ENCODE results near the gene G0S2. TPM values are rescaled to one million over a fixed set of nuclear protein-coding genes. Genes with fewer than 3 reads are reported as not detected.

G0S2 gene
- total and polyA plus RNA-seq, 8 donors = 10.6 to 89.1 (median 36.7) TPM

- intact Hi-C loops (cut with DNase I) = loop anchor here in 1 of 2 donors (5.0 kb wide), 1 partner anchor 50 kb away; no protein-coding TSS in a partner anchor
- Histone ChIP-seq H3K4me1 (peaks cover 3 to 22% of the 10 kb centered on the region in 2 donors), H3K27me3 (no peaks in the 10 kb centered on the region), H3K9me3 (no peaks in the 10 kb centered on the region), H3K4me3 (no peak overlapping the region), H3K36me3 (peaks cover 0 to 60% of the 10 kb centered on the region in 2 donors), H3K27ac (peak overlapping the region in 1 of 2 donors; percentile 51)
- ATAC-seq = peak; percentile 57
- TF ChIP-seq CTCF (IDR thresholded peaks at IDR 0.05) = no peak
- DNase-seq = no peak
These were observed 48.0 kb upstream of the G0S2 start for GRCh38 chr1:209627027-209627731.

GRCh38 chr1:209627732-209628196 is 47.4 kb upstream of the G0S2 start:
- H3K4me3 ChIP-seq = no peak overlapping the region
- peaks cover 3 to 22% of the 10 kb centered on the region in 2 donors for H3K4me1 ChIP-seq
- peak; percentile 95 for TF ChIP-seq CTCF (IDR thresholded peaks at IDR 0.05)
- ATAC-seq (peak; percentile 84), DNase-seq (peak in 3 of 4 donors; percentile 73 to 93 (median 78))
- intact Hi-C loops (cut with DNase I) = loop anchor here in 1 of 2 donors (5.0 kb wide), 1 partner anchor 50 kb away; no protein-coding TSS in a partner anchor
- H3K9me3 ChIP-seq = no peaks in the 10 kb centered on the region
- no peak overlapping the region for H3K27ac ChIP-seq
- H3K36me3 ChIP-seq = peaks cover 0 to 59% of the 10 kb centered on the region in 2 donors
- no peaks in the 10 kb centered on the region for H3K27me3 ChIP-seq

GRCh38 chr1:209628618-209629299 is 46.5 kb upstream of the G0S2 start:
- no peaks in the 10 kb centered on the region for H3K27me3 ChIP-seq
- peaks cover 0 to 52% of the 10 kb centered on the region in 2 donors for H3K36me3 ChIP-seq
- no peak for TF ChIP-seq CTCF (IDR thresholded peaks at IDR 0.05)
- no peak overlapping the region for H3K27ac ChIP-seq
- ATAC-seq = no peak
- no peak overlapping the region for H3K4me3 ChIP-seq
- intact Hi-C loops (cut with DNase I) = loop anchor here in 1 of 2 donors (5.0 kb wide), 1 partner anchor 51 kb away; no protein-coding TSS in a partner anchor
- H3K4me1 ChIP-seq = peaks cover 3 to 27% of the 10 kb centered on the region in 2 donors
- no peaks in the 10 kb centered on the region for H3K9me3 ChIP-seq
- DNase-seq = no peak

GRCh38 chr1:209629621-209630382 is 45.4 kb upstream of the G0S2 start:
- H3K9me3 ChIP-seq = no peaks in the 10 kb centered on the region
- no peak for TF ChIP-seq CTCF (IDR thresholded peaks at IDR 0.05)
- DNase-seq = no peak
- H3K36me3 ChIP-seq = peaks cover 0 to 59% of the 10 kb centered on the region in 2 donors
- no peak overlapping the region for H3K4me3 ChIP-seq
- ATAC-seq = no peak
- H3K27me3 ChIP-seq = no peaks in the 10 kb centered on the region
- H3K4me1 ChIP-seq = peaks cover 3 to 29% of the 10 kb centered on the region in 2 donors
- no peak overlapping the region for H3K27ac ChIP-seq
- intact Hi-C loops (cut with DNase I) = loop anchor here in 1 of 2 donors (5.0 kb wide), 1 partner anchor 53 kb away; no protein-coding TSS in a partner anchor
